ENCODE measurements around the gene ASIC2.

GRCh38 chr17:33045216-33045615 lies 247.9 kb downstream of the ASIC2 start:
- TF ChIP-seq POLR2AphosphoS5 (IDR thresholded peaks at IDR 0.05) (no peak), POLR2A (IDR thresholded peaks at IDR 0.05) (no peak), EP300 (IDR thresholded peaks at IDR 0.05) (no peak), CTCF (IDR thresholded peaks at IDR 0.05) (no peak)

Data from sigmoid colon (tissue), 4 donors.